ENCODE results near the gene HSPH1. TPM values are rescaled to one million over a fixed set of nuclear protein-coding genes. Genes with fewer than 3 reads are reported as not detected.

The HSPH1 gene
- total RNA-seq, 4 donors from 2014 or later: 23.0 to 57.7 (median 30.6) TPM

GRCh38 chr13:31122143-31122542, 39.6 kb downstream of the HSPH1 start:
- no peaks in the 10 kb centered on the region for H3K9me3 ChIP-seq
- intact Hi-C loops (cut with DNase I; ENCODE audit: low total_unique reads): no loop called here
- H3K4me1 ChIP-seq: no peaks in the 10 kb centered on the region
- no peak overlapping the region for H3K4me3 ChIP-seq
- ATAC-seq: peak; percentile 61 to 68
- in situ Hi-C loops (cut with MboI; ENCODE audit: low sequenced_read_pairs in 4 of 4): no loop called here
- H3K27ac ChIP-seq: peak overlapping the region in 2 of 4 donors; percentile 41 to 56
- H3K27me3 ChIP-seq: peaks cover 0 to 7% (median 0%) of the 10 kb centered on the region in 3 donors
- peak in 1 of 2 donors; percentile 47 for DNase-seq
- TF ChIP-seq POLR2A (IDR thresholded peaks at IDR 0.05): no peak
- TF ChIP-seq CTCF (IDR thresholded peaks at IDR 0.05 in 4 of 5, conservative IDR thresholded peaks at IDR 0.05 in 1 of 5): no peak
- no peaks in the 10 kb centered on the region for H3K36me3 ChIP-seq

- Histone ChIP-seq H3K27ac (peak overlapping the region in 2 of 4 donors; percentile 41 to 56), H3K4me1 (no peaks in the 10 kb centered on the region), H3K4me3 (no peak overlapping the region), H3K9me3 (no peaks in the 10 kb centered on the region), H3K36me3 (no peaks in the 10 kb centered on the region), H3K27me3 (peaks cover 0 to 5% (median 0%) of the 10 kb centered on the region in 3 donors)
- peak in 1 of 2 donors; percentile 15 for ATAC-seq
- intact Hi-C loops (cut with DNase I; ENCODE audit: low total_unique reads) (no loop called here), in situ Hi-C loops (cut with MboI; ENCODE audit: low sequenced_read_pairs in 4 of 4) (no loop called here)
- TF ChIP-seq POLR2A (IDR thresholded peaks at IDR 0.05) (no peak), CTCF (IDR thresholded peaks at IDR 0.05 in 4 of 5, conservative IDR thresholded peaks at IDR 0.05 in 1 of 5) (no peak)
- DNase-seq: no peak
Measured at GRCh38 chr13:31121379-31122140, 40.1 kb downstream of the HSPH1 start.

- Histone ChIP-seq H3K36me3 (no peaks in the 10 kb centered on the region), H3K27me3 (peaks cover 0 to 2% (median 0%) of the 10 kb centered on the region in 3 donors), H3K4me3 (no peak overlapping the region), H3K9me3 (no peaks in the 10 kb centered on the region), H3K4me1 (no peaks in the 10 kb centered on the region), H3K27ac (no peak overlapping the region)
- DNase-seq: no peak
- in situ Hi-C loops (cut with MboI; ENCODE audit: low sequenced_read_pairs in 4 of 4): no loop called here
- intact Hi-C loops (cut with DNase I; ENCODE audit: low total_unique reads): no loop called here
- ATAC-seq: no peak
- TF ChIP-seq CTCF (IDR thresholded peaks at IDR 0.05 in 4 of 5, conservative IDR thresholded peaks at IDR 0.05 in 1 of 5): no peak
- TF ChIP-seq POLR2A (IDR thresholded peaks at IDR 0.05): no peak
Measured at GRCh38 chr13:31119966-31120700, 41.6 kb downstream of the HSPH1 start.

GRCh38 chr13:31119526-31119925, 42.2 kb downstream of the HSPH1 start:
- H3K9me3 ChIP-seq: no peaks in the 10 kb centered on the region
- no peak for ATAC-seq
- in situ Hi-C loops (cut with MboI; ENCODE audit: low sequenced_read_pairs in 4 of 4): no loop called here
- H3K4me3 ChIP-seq: no peak overlapping the region
- no peak for TF ChIP-seq CTCF (IDR thresholded peaks at IDR 0.05 in 4 of 5, conservative IDR thresholded peaks at IDR 0.05 in 1 of 5)
- TF ChIP-seq POLR2A (IDR thresholded peaks at IDR 0.05): no peak
- DNase-seq: no peak
- H3K27me3 ChIP-seq: peaks cover 0 to 2% (median 0%) of the 10 kb centered on the region in 3 donors
- intact Hi-C loops (cut with DNase I; ENCODE audit: low total_unique reads): no loop called here
- no peaks in the 10 kb centered on the region for H3K36me3 ChIP-seq
- H3K27ac ChIP-seq: no peak overlapping the region
- H3K4me1 ChIP-seq: no peaks in the 10 kb centered on the region
